Mesendoderm (in vitro differentiated cells): ENCODE measurements around the gene ANXA10.
"Not testable (repeated sequence)": the region's sequence is repeated elsewhere in the genome, so short reads cannot be mapped to it uniquely, and the experiment has no call there.

Source experiments
- DNase-seq: peaks from one replicate; pipeline ENCODE4 v3.0.0; 2013
- H2AK5ac ChIP-seq: 2 replicates; pipeline ENCODE4 v1.6.1; 2013; ENCODE audit warnings: low read length, inconsistent platforms
- H2BK120ac ChIP-seq: 2 replicates; pipeline ENCODE4 v1.6.1; 2013; ENCODE audit warnings: low read depth, mild to moderate bottlenecking, low read length, moderate library complexity, mixed read lengths
- H2BK15ac ChIP-seq: replicated peaks from 2 replicates; pipeline ENCODE4 v1.6.1; 2013; ENCODE audit warnings: low read depth, mild to moderate bottlenecking, moderate library complexity
- H2BK5ac ChIP-seq: 2 replicates; pipeline ENCODE4 v1.6.1; 2013; ENCODE audit warnings: low read length, inconsistent platforms
- H3K18ac ChIP-seq: 2 replicates; pipeline ENCODE4 v1.6.1; 2013; ENCODE audit warnings: mild to moderate bottlenecking, low read length, mixed read lengths
- H3K23ac ChIP-seq: one replicate; pipeline ENCODE4 v1.6.1; 2013; ENCODE audit warnings: low read length
- H3K27ac ChIP-seq: 2 replicates; pipeline ENCODE4 v1.5.1; 2013; ENCODE audit warnings: low read depth, mild to moderate bottlenecking, inconsistent platforms, low read length, moderate library complexity
- H3K27me3 ChIP-seq: 2 replicates; pipeline ENCODE4 v1.6.1; 2013; ENCODE audit warnings: low read length, control low read depth, mild to moderate bottlenecking, inconsistent platforms; ENCODE audit not compliant: insufficient read depth, poor library complexity
- H3K36me3 ChIP-seq: 2 replicates; pipeline ENCODE4 v1.6.1; 2013; ENCODE audit warnings: low read length, inconsistent platforms; ENCODE audit not compliant: control insufficient read depth, insufficient read depth
- H3K4ac ChIP-seq: one replicate; pipeline ENCODE4 v1.6.1; 2013; ENCODE audit warnings: low read depth, mild to moderate bottlenecking, low read length, moderate library complexity
- H3K4me1 ChIP-seq: 2 replicates; pipeline ENCODE4 v1.6.1; 2013; ENCODE audit warnings: low read depth, low read length, inconsistent platforms; ENCODE audit not compliant: control insufficient read depth
- H3K4me2 ChIP-seq: 2 replicates; pipeline ENCODE4 v1.6.1; 2013; ENCODE audit warnings: low read length
- H3K4me3 ChIP-seq: 2 replicates; pipeline ENCODE4 v1.5.1; 2013; ENCODE audit warnings: mild to moderate bottlenecking, low read length
- H3K56ac ChIP-seq: one replicate; pipeline ENCODE4 v1.6.1; 2013; ENCODE audit warnings: low read length
- H3K79me1 ChIP-seq: 2 replicates; pipeline ENCODE4 v1.6.1; 2013; ENCODE audit warnings: low read length, inconsistent platforms
- H3K79me2 ChIP-seq: 2 replicates; pipeline ENCODE4 v1.6.1; 2013; ENCODE audit warnings: mild to moderate bottlenecking, low read length; ENCODE audit not compliant: control insufficient read depth, insufficient read depth
- H3K9ac ChIP-seq: 2 replicates; pipeline ENCODE4 v1.6.1; 2013; ENCODE audit warnings: low read length, inconsistent platforms
- H4K5ac ChIP-seq: one replicate; pipeline ENCODE4 v1.6.1; 2013; ENCODE audit warnings: low read length
- H4K8ac ChIP-seq: one replicate; pipeline ENCODE4 v1.6.1; 2013; ENCODE audit warnings: low read depth, mild to moderate bottlenecking, control low read depth, low read length, moderate library complexity
- WGBS: extraction: QIAGEN DNeasy Blood & Tissue Kit; methylation state at CpG from one replicate; pipeline ENCODE4 v1.1.7; 2013; ENCODE audit warnings: low lambda C conversion rate, missing lambda C conversion rate; ENCODE audit not compliant: insufficient coverage; ENCODE audit errors: extremely low coverage; 5-methylcytosine and 5-hydroxymethylcytosine counted together

Gene ANXA10

GRCh38 chr4:168208957-168209614 lies 116.7 kb downstream of the ANXA10 start:
- H2BK120ac ChIP-seq, result no peak overlapping the region
- no peak overlapping the region for H2BK15ac ChIP-seq
- H2AK5ac ChIP-seq, result no peak overlapping the region
- no peak overlapping the region for H3K4me2 ChIP-seq
- H3K4me1 ChIP-seq, result no peaks in the 10 kb centered on the region
- H3K27me3 ChIP-seq, result no peaks in the 10 kb centered on the region
- no peak overlapping the region for H3K4ac ChIP-seq
- H4K8ac ChIP-seq, result no peak overlapping the region
- H2BK5ac ChIP-seq, result no peak overlapping the region
- no peaks in the 10 kb centered on the region for H3K36me3 ChIP-seq
- no peaks in the 10 kb centered on the region for H3K79me2 ChIP-seq
- no peaks in the 10 kb centered on the region for H3K79me1 ChIP-seq
- H3K56ac ChIP-seq, result no peak overlapping the region
- H3K27ac ChIP-seq, result no peak overlapping the region
- H3K4me3 ChIP-seq, result no peak overlapping the region
- H3K9ac ChIP-seq, result no peak overlapping the region
- no peak overlapping the region for H4K5ac ChIP-seq
- WGBS, result no CpG with 5 or more reads among the region's 3 CpGs
- DNase-seq, result no peak
- no peak overlapping the region for H3K23ac ChIP-seq
- no peak overlapping the region for H3K18ac ChIP-seq

GRCh38 chr4:168212656-168213055 lies 120.3 kb downstream of the ANXA10 start:
- H4K8ac ChIP-seq, result no peak overlapping the region
- no peaks in the 10 kb centered on the region for H3K79me2 ChIP-seq
- no peak overlapping the region for H3K56ac ChIP-seq
- no peak overlapping the region for H3K18ac ChIP-seq
- DNase-seq, result no peak
- H3K27ac ChIP-seq, result no peak overlapping the region
- H3K4me3 ChIP-seq, result no peak overlapping the region
- no peak overlapping the region for H2BK5ac ChIP-seq
- H3K27me3 ChIP-seq, result no peaks in the 10 kb centered on the region
- H2AK5ac ChIP-seq, result no peak overlapping the region
- H3K23ac ChIP-seq, result no peak overlapping the region
- no peak overlapping the region for H4K5ac ChIP-seq
- no peak overlapping the region for H3K4ac ChIP-seq
- H2BK15ac ChIP-seq, result no peak overlapping the region
- no peak overlapping the region for H3K4me2 ChIP-seq
- no peak overlapping the region for H3K9ac ChIP-seq
- no CpG with 5 or more reads among the region's 3 CpGs for WGBS
- no peaks in the 10 kb centered on the region for H3K36me3 ChIP-seq
- H3K4me1 ChIP-seq, result no peaks in the 10 kb centered on the region
- no peaks in the 10 kb centered on the region for H3K79me1 ChIP-seq
- H2BK120ac ChIP-seq, result no peak overlapping the region

- not testable (repeated sequence) for H4K8ac ChIP-seq, H3K4ac ChIP-seq, H3K4me2 ChIP-seq, H3K4me3 ChIP-seq, H2BK5ac ChIP-seq, H3K56ac ChIP-seq, H2BK15ac ChIP-seq, H3K4me1 ChIP-seq, H2AK5ac ChIP-seq, H3K79me2 ChIP-seq, H3K27me3 ChIP-seq, DNase-seq, H4K5ac ChIP-seq, H3K23ac ChIP-seq, H3K36me3 ChIP-seq, H3K18ac ChIP-seq, H3K9ac ChIP-seq, H2BK120ac ChIP-seq, H3K79me1 ChIP-seq, H3K27ac ChIP-seq
Measured at GRCh38 chr4:168213511-168213910, 121.2 kb downstream of the ANXA10 start.

DNA sequence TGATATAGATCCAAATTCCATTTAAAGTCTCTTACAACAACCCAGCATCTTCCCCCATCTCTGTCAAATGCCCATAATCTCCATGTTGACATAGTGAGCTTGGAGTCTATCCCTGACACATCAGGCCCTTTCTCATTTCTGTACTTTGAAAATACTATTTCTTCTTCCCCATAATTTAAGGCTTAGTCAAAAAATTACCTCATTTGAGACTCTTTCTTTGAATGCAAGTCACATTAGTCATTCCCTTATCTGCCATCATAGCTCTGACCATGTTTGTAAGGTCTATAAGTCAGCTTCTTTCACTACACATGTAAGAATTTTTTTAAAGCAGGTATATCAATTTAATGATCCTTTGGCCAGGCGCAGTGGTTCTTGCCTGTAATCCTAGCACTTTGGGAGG lies 126.3 kb downstream of the ANXA10 start:
- Histone ChIP-seq H2AK5ac (no peak overlapping the region), H3K79me2 (no peaks in the 10 kb centered on the region), H3K18ac (no peak overlapping the region), H3K4ac (no peak overlapping the region), H2BK120ac (no peak overlapping the region), H3K4me3 (no peak overlapping the region), H3K23ac (no peak overlapping the region), H2BK15ac (no peak overlapping the region), H2BK5ac (no peak overlapping the region), H3K4me2 (no peak overlapping the region), H3K56ac (no peak overlapping the region), H3K27ac (no peak overlapping the region), H3K36me3 (no peaks in the 10 kb centered on the region), H4K5ac (no peak overlapping the region), H3K27me3 (no peaks in the 10 kb centered on the region), H3K4me1 (no peaks in the 10 kb centered on the region), H4K8ac (no peak overlapping the region), H3K9ac (no peak overlapping the region), H3K79me1 (no peaks in the 10 kb centered on the region)
- DNase-seq, result no peak
- WGBS, result no CpG with 5 or more reads among the region's 1 CpG

DNA sequence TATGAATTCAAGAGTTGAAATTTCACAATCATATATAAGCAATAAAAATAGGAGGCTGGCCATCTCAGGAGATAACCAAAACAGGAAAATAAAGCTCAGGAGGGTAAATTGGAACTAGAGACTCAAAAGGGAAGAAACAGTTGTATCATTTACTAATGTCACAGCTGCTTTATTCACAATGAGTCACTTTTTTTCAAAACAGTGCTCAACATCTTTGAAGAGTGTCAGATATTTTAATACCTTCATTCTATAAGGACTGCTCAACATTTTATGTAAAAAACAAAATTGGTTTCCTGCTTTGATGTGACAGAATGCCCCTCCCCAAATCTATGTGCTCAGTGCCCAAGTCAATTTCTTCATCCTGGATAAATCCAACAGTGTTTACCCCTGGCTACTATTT lies 128.6 kb downstream of the ANXA10 start:
- Histone ChIP-seq H3K27ac (no peak overlapping the region), H2AK5ac (no peak overlapping the region)

GRCh38 chr4:168221301-168221700 lies 129.0 kb downstream of the ANXA10 start:
- Histone ChIP-seq H3K79me1 (no peaks in the 10 kb centered on the region), H3K4me2 (no peak overlapping the region), H3K18ac (no peak overlapping the region), H3K79me2 (no peaks in the 10 kb centered on the region), H3K9ac (no peak overlapping the region), H3K4me3 (no peak overlapping the region), H2AK5ac (no peak overlapping the region), H3K23ac (no peak overlapping the region), H3K56ac (no peak overlapping the region), H3K36me3 (no peaks in the 10 kb centered on the region), H2BK15ac (no peak overlapping the region), H2BK120ac (no peak overlapping the region), H4K5ac (no peak overlapping the region), H3K4ac (no peak overlapping the region), H2BK5ac (no peak overlapping the region), H3K4me1 (no peaks in the 10 kb centered on the region), H4K8ac (no peak overlapping the region), H3K27ac (no peak overlapping the region), H3K27me3 (no peaks in the 10 kb centered on the region)
- no peak for DNase-seq
- WGBS, result no CpG with 5 or more reads among the region's 2 CpGs

More for the DNA sequence above, 128.6 kb downstream of the ANXA10 start:
- Histone ChIP-seq H3K18ac (no peak overlapping the region), H3K4me1 (no peaks in the 10 kb centered on the region), H3K36me3 (no peaks in the 10 kb centered on the region), H3K79me2 (no peaks in the 10 kb centered on the region), H3K27me3 (no peaks in the 10 kb centered on the region), H3K4me3 (no peak overlapping the region), H2BK15ac (no peak overlapping the region), H3K9ac (no peak overlapping the region), H3K4ac (no peak overlapping the region), H3K56ac (no peak overlapping the region), H2BK5ac (no peak overlapping the region), H4K5ac (no peak overlapping the region), H3K79me1 (no peaks in the 10 kb centered on the region), H2BK120ac (no peak overlapping the region), H4K8ac (no peak overlapping the region), H3K23ac (no peak overlapping the region), H3K4me2 (no peak overlapping the region)
- DNase-seq, result no peak
